Ascending aorta (tissue), 2 donors: ENCODE results near the gene HIF1AN. TPM values are rescaled to one million over a fixed set of nuclear protein-coding genes. Genes with fewer than 3 reads are reported as not detected.
A peak's percentile ranks its signal among the peaks of the same experiment; 100 is the strongest.

ENCODE experiments used
- DNase-seq, 2 donors: peaks; one replicate each; pipeline ENCODE4 v3.0.0-alpha.2; 2019; ENCODE audit warnings: low spot score in 2 of 2
- H3K27ac ChIP-seq, 2 donors: fragments of 200-600 bp; sonication (generic); one replicate each; pipeline ENCODE4 v1.5.1; 2016 to 2017; ENCODE audit warnings: mild to moderate bottlenecking in 1 of 2
- H3K27me3 ChIP-seq: fragments of 200-600 bp; sonication (generic); one replicate; pipeline ENCODE4 v1.5.1; 2017
- H3K36me3 ChIP-seq, 2 donors: fragments of 200-600 bp; sonication (generic); one replicate each; pipeline ENCODE4 v1.5.1; 2016
- H3K4me1 ChIP-seq, 2 donors: fragments of 200-600 bp; sonication (generic); one replicate each; pipeline ENCODE4 v1.5.1; 2016 to 2017; ENCODE audit warnings: mild to moderate bottlenecking in 1 of 2
- H3K4me3 ChIP-seq, 2 donors: fragments of 200-600 bp; sonication (generic); one replicate each; pipeline ENCODE4 v1.5.1; 2016 to 2017; ENCODE audit warnings: mild to moderate bottlenecking in 1 of 2
- H3K9me3 ChIP-seq, 2 donors: fragments of 200-600 bp; sonication (generic); one replicate each; pipeline ENCODE4 v1.5.1; 2016
- intact Hi-C: fragments of 100-400 bp; cut with DNase I; formaldehyde crosslinking; loops from one replicate; pipeline ENCODE4 v1.15.1; 2023
- total RNA-seq: library from RNA; depleted of rRNA; stranded (reverse); fragments of >200 nt; gene quantifications from one replicate; pipeline ENCODE4 v1.1.0, GENCODE V29; 2016
- TF ChIP-seq, protein P1 (sequence below), 3 experiments: fragments of 200-600 bp in 2 of 3; fragments of 450-650 bp in 1 of 3; sonication (generic) in 2 of 3; IDR thresholded peaks; one replicate each; pipeline ENCODE4 v1.5.1; 2016 to 2019; ENCODE audit warnings: antibody characterized with exemption in 3 of 3, mild to moderate bottlenecking in 1 of 3, moderate library complexity in 1 of 3

HIF1AN gene
- total RNA-seq, 1 donor from 2014 or later: 4.7 TPM

DNA sequence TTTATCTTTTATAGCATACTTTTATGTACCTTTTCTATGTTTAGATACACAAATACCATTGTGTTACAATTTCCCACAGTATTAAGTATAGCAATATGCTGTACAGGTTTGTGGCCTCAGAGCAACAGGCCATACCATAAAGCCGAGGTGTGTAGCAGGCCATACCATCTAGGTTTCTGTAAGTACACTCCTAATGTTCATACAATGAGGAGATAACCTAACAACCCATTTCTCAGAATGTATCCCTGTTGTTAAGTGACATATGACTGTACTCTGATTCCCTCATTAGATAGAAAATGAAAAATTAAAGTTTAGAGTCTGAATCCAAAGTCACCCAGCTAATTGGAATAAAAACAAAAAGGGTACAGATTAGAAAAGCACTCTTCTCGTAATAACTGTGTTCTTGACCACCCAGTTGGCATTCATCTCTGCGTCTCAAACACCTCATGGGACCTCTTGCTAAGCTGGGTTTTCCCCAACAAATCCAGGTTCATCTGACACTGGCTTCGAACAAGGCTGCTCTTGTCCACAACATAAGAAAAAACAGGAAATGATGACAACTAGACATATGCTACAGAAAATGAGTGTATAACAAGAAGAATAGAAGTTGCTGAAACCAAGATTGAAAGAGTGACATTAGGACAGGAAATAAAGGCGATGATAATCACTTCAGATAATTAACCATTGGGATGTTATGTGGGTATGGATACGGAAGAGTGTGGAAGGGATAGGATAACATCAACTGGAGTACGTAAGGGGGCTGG is 7.4 kb upstream of the HIF1AN start:
- Histone ChIP-seq H3K27ac (no peak overlapping the region), H3K9me3 (no peaks in the 10 kb centered on the region), H3K36me3 (peaks cover 26 to 39% of the 10 kb centered on the region in 2 donors), H3K4me3 (peak overlapping the region; percentile 87 to 91), H3K27me3 (no peaks in the 10 kb centered on the region), H3K4me1 (peaks cover 2 to 6% of the 10 kb centered on the region in 2 donors)
- TF ChIP-seq, protein P1, sequence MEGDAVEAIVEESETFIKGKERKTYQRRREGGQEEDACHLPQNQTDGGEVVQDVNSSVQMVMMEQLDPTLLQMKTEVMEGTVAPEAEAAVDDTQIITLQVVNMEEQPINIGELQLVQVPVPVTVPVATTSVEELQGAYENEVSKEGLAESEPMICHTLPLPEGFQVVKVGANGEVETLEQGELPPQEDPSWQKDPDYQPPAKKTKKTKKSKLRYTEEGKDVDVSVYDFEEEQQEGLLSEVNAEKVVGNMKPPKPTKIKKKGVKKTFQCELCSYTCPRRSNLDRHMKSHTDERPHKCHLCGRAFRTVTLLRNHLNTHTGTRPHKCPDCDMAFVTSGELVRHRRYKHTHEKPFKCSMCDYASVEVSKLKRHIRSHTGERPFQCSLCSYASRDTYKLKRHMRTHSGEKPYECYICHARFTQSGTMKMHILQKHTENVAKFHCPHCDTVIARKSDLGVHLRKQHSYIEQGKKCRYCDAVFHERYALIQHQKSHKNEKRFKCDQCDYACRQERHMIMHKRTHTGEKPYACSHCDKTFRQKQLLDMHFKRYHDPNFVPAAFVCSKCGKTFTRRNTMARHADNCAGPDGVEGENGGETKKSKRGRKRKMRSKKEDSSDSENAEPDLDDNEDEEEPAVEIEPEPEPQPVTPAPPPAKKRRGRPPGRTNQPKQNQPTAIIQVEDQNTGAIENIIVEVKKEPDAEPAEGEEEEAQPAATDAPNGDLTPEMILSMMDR (IDR thresholded peaks at IDR 0.05): no peak
- intact Hi-C loops: loop anchor here (10.0 kb wide), 1 partner anchor 684 kb away; no protein-coding TSS in a partner anchor
- DNase-seq: no peak

DNA sequence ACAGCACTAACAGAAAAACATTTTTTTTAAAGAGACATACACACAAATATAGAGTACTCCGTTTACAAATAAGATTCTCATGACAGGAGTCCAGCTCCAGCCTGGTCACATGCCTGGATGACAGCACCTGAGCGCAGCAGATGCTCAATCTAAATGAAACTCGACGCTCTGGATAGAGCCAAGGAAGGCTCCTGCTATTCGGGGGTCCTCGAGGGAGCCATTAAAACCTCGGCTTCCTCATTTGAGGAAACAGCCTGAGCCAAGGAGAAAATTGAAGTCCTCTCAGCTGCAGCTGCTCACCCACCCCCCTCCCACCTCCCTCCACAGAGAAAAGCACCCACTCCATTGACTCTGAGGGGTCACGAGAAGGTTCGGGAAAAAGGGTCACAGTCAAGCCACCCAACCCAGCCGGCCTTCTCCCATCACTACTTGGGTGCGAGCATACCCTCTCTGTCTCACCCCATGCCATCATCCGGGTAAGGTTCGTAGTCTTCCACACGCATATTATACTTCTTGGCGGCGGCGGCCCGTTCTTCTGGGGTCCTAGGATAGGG is 6.7 kb upstream of the HIF1AN start:
- H3K9me3 ChIP-seq: no peaks in the 10 kb centered on the region
- H3K4me3 ChIP-seq: peak overlapping the region; percentile 87 to 91
- intact Hi-C loops: loop anchor here (10.0 kb wide), 1 partner anchor 684 kb away; no protein-coding TSS in a partner anchor
- H3K27me3 ChIP-seq: no peaks in the 10 kb centered on the region
- peak overlapping the region; percentile 71 to 84 for H3K27ac ChIP-seq
- peaks cover 19 to 32% of the 10 kb centered on the region in 2 donors for H3K36me3 ChIP-seq
- TF ChIP-seq, protein P1 (IDR thresholded peaks at IDR 0.05): no peak
- no peak for DNase-seq
- peaks cover 2 to 6% of the 10 kb centered on the region in 2 donors for H3K4me1 ChIP-seq

DNA sequence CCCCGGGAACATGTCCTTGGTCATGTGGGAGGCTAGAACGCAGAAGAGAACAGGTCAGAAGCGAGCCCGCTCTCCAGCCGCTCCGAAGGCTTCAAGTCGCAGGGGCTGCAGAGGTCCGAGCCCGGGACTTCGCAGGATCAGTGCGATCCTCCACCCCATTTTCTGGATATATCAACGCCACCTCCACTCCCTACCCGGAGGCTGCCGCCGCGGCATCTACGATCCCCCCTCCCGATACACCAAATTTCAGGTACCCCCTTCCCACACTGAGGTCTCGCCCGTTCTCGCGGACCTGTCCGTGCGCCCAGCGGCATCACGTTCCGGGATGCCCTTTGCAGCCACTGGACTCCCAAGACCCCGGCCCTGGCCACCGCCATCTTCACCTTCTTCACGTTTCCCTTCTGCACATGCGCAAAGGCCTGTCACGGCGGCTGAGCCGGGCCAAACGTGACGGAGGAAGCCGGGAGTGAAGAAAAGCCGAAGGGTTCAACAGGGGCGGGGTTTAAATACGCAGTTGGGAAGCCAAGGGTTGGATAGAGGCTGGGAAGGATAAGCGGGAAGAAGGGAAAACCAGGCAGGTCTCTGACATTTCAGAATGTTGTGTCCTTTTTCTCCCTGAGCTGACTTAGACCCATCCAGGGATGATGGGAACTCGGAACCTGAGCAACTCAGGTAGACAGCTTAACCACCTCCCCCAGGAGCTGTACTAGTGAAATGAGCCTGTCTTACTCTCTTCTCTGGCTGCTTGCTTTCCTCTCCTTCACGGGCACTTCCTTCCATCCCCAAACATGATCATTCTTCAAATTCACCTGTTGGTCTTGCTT is 6.1 kb upstream of the HIF1AN start, which contains the start of gene NDUFB8:
NDUFB8 (minus strand) TSS at position 397 of the 824 bp plus-strand sequence; CDS start at position 377, 20 bp downstream.
- intact Hi-C loops: loop anchor here (2.0 to 10.0 kb wide), 4 partner anchors 157 to 905 kb away; partner anchors contain the start of genes LZTS2 and SLC25A28
- peaks cover 19 to 25% of the 10 kb centered on the region in 2 donors for H3K36me3 ChIP-seq
- no peaks in the 10 kb centered on the region for H3K27me3 ChIP-seq
- peaks cover 2 to 7% of the 10 kb centered on the region in 2 donors for H3K4me1 ChIP-seq
- peak; percentile 62 to 94 for DNase-seq
- peak within 1 kb of the TSS; percentile 87 to 91 for H3K4me3 ChIP-seq
- TF ChIP-seq, protein P1 (IDR thresholded peaks at IDR 0.05): no peak
- H3K9me3 ChIP-seq: no peaks in the 10 kb centered on the region
- H3K27ac ChIP-seq: peak within 1 kb of the TSS; percentile 71 to 84

DNA sequence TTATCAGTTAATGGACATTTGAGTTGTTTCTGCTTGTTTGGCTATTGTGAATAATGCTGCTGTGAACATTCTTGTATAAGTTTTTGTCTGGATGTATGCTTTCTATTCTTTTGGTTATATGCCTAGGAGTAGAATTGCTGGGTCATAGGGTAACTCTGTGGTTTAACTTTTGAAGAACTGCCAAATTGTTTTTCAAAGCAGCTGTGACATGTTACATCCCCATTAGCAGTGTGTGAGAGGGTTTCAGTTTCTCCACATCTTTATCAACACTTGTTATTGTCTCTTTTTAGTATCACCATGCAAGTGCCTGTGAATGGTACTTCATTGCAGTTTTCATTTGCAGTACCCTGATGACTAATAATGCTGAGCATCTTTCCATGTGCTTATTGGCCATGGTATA is 4.0 kb upstream of the HIF1AN start:
- Histone ChIP-seq H3K36me3 (peaks cover under 1 to 5% of the 10 kb centered on the region in 2 donors), H3K4me1 (peaks cover 2 to 17% of the 10 kb centered on the region in 2 donors), H3K27me3 (no peaks in the 10 kb centered on the region), H3K27ac (no peak overlapping the region), H3K9me3 (no peaks in the 10 kb centered on the region), H3K4me3 (no peak overlapping the region)
- DNase-seq: no peak
- intact Hi-C loops: loop anchor here (2.0 to 10.0 kb wide), 3 partner anchors 159 to 907 kb away; partner anchors contain the start of genes LZTS2 and SLC25A28
- TF ChIP-seq, protein P1 (IDR thresholded peaks at IDR 0.05): no peak

DNA sequence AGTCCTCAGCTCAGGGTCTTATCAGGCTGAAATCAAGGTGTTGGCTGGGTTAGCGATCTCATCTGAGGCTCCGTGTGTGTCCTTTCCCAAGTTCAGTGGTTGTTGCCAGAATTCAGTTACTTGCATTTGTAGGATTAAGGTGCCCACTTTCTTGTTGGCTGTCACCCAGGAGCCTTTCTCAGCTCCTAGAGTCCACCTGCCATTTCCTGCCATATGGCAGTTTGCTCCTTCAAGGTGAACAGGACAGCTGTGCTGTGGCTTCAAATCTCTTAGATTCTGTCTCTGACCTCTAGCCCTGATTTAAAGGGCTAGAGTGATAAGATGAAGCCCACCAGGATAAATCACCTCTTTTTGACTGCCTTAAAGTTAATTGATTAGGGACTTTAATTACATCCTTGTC is 1.0 kb upstream of the HIF1AN start:
- Histone ChIP-seq H3K9me3 (no peaks in the 10 kb centered on the region), H3K27me3 (no peaks in the 10 kb centered on the region), H3K36me3 (peaks cover 0 to 15% of the 10 kb centered on the region in 2 donors), H3K27ac (peak overlapping the region in 1 of 2 donors; percentile 70), H3K4me3 (no peak overlapping the region), H3K4me1 (peaks cover 2 to 18% of the 10 kb centered on the region in 2 donors)
- intact Hi-C loops: loop anchor here (5.0 to 10.0 kb wide), 3 partner anchors 247 to 910 kb away; partner anchors contain the start of genes BLOC1S2, LZTS2 and SLC25A28
- DNase-seq: no peak
- TF ChIP-seq, protein P1 (IDR thresholded peaks at IDR 0.05): no peak
